ENCODE measurements around the gene VMP1. TPM values are rescaled to one million over a fixed set of nuclear protein-coding genes. Genes with fewer than 3 reads are reported as not detected.
"Not testable (repeated sequence)": the region's sequence is repeated elsewhere in the genome, so short reads cannot be mapped to it uniquely, and the experiment has no call there.

The VMP1 gene
- polyA plus RNA-seq, 4 donors: 62.1 to 178 (median 97.2) TPM

GRCh38 chr17:59814276-59814675 is 106.8 kb downstream of the VMP1 start:
- Histone ChIP-seq H3K36me3 (ENCODE audit: control insufficient read depth in 3 of 3, insufficient read depth in 2 of 3, low read depth in 1 of 3, low read length in 3 of 3) (peaks cover 2 to 35% (median 3%) of the 10 kb centered on the region in 3 donors), H3K4me3 (ENCODE audit: low read depth in 1 of 3, low read length in 3 of 3) (no peak overlapping the region), H3K4me1 (ENCODE audit: control insufficient read depth in 3 of 3, insufficient read depth in 2 of 3, low read depth in 1 of 3, low read length in 2 of 3) (peaks cover 0 to 10% (median 0%) of the 10 kb centered on the region in 3 donors), H3K27me3 (ENCODE audit: control insufficient read depth in 3 of 3, insufficient read depth in 3 of 3, low read length in 3 of 3) (no peaks in the 10 kb centered on the region), H3K9me3 (ENCODE audit: control insufficient read depth in 2 of 2, insufficient read depth in 1 of 2, low read depth in 1 of 2, low read length in 1 of 2) (no peaks in the 10 kb centered on the region), H3K27ac (ENCODE audit: low read depth in 1 of 3, low read length in 2 of 3) (peak overlapping the region in 2 of 3 donors; percentile 49)
- 38 to 64% (median 41%) methylated on average over 1 of the region's 1 CpG for WGBS, 3 donors
- FAIRE-seq (no peak), DNase-seq (peak; percentile 56 to 86)

GRCh38 chr17:59814685-59815084 is 107.2 kb downstream of the VMP1 start:
- FAIRE-seq: no peak
- Histone ChIP-seq H3K4me3 (ENCODE audit: low read depth in 1 of 3, low read length in 3 of 3) (no peak overlapping the region), H3K27ac (ENCODE audit: low read depth in 1 of 3, low read length in 2 of 3) (peak overlapping the region in 2 of 3 donors; percentile 49), H3K9me3 (ENCODE audit: control insufficient read depth in 2 of 2, insufficient read depth in 1 of 2, low read depth in 1 of 2, low read length in 1 of 2) (no peaks in the 10 kb centered on the region), H3K4me1 (ENCODE audit: control insufficient read depth in 3 of 3, insufficient read depth in 2 of 3, low read depth in 1 of 3, low read length in 2 of 3) (peaks cover 0 to 10% (median 0%) of the 10 kb centered on the region in 3 donors), H3K27me3 (ENCODE audit: control insufficient read depth in 3 of 3, insufficient read depth in 3 of 3, low read length in 3 of 3) (no peaks in the 10 kb centered on the region), H3K36me3 (ENCODE audit: control insufficient read depth in 3 of 3, insufficient read depth in 2 of 3, low read depth in 1 of 3, low read length in 3 of 3) (peaks cover 2 to 34% (median 3%) of the 10 kb centered on the region in 3 donors)
- no peak for DNase-seq
- 71 to 83% (median 81%) methylated on average over 3 of the region's 3 CpGs for WGBS, 3 donors

- Histone ChIP-seq H3K4me3 (ENCODE audit: low read depth in 1 of 3, low read length in 3 of 3) (no peak overlapping the region), H3K36me3 (ENCODE audit: control insufficient read depth in 3 of 3, insufficient read depth in 2 of 3, low read depth in 1 of 3, low read length in 3 of 3) (peaks cover 0 to 32% (median 5%) of the 10 kb centered on the region in 3 donors), H3K4me1 (ENCODE audit: control insufficient read depth in 3 of 3, insufficient read depth in 2 of 3, low read depth in 1 of 3, low read length in 2 of 3) (peaks cover 0 to 10% (median 0%) of the 10 kb centered on the region in 3 donors), H3K27ac (ENCODE audit: low read depth in 1 of 3, low read length in 2 of 3) (no peak overlapping the region), H3K9me3 (ENCODE audit: control insufficient read depth in 2 of 2, insufficient read depth in 1 of 2, low read depth in 1 of 2, low read length in 1 of 2) (no peaks in the 10 kb centered on the region), H3K27me3 (ENCODE audit: control insufficient read depth in 3 of 3, insufficient read depth in 3 of 3, low read length in 3 of 3) (no peaks in the 10 kb centered on the region)
- DNase-seq: no peak
- FAIRE-seq: no peak
- 63 to 95% (median 81%) methylated on average over 1 of the region's 1 CpG for WGBS, 3 donors
Observed at GRCh38 chr17:59815965-59816364, 108.5 kb downstream of the VMP1 start.

GRCh38 chr17:59825533-59826322 is 118.3 kb downstream of the VMP1 start:
- no peak overlapping the region for H3K4me3 ChIP-seq (ENCODE audit: low read depth in 1 of 3, low read length in 3 of 3)
- no peaks in the 10 kb centered on the region for H3K9me3 ChIP-seq (ENCODE audit: control insufficient read depth in 2 of 2, insufficient read depth in 1 of 2, low read depth in 1 of 2, low read length in 1 of 2)
- FAIRE-seq (no peak), DNase-seq (no peak)
- WGBS, 3 donors: 52 to 65% (median 53%) methylated on average over 5 of the region's 5 CpGs
- H3K27me3 ChIP-seq (ENCODE audit: control insufficient read depth in 3 of 3, insufficient read depth in 3 of 3, low read length in 3 of 3): no peaks in the 10 kb centered on the region
- H3K4me1 ChIP-seq (ENCODE audit: control insufficient read depth in 3 of 3, insufficient read depth in 2 of 3, low read depth in 1 of 3, low read length in 2 of 3): peaks cover 0 to 29% (median 9%) of the 10 kb centered on the region in 3 donors
- peak overlapping the region in 1 of 3 donors; percentile 64 for H3K27ac ChIP-seq (ENCODE audit: low read depth in 1 of 3, low read length in 2 of 3)
- H3K36me3 ChIP-seq (ENCODE audit: control insufficient read depth in 3 of 3, insufficient read depth in 2 of 3, low read depth in 1 of 3, low read length in 3 of 3): peaks cover 0 to 16% (median 0%) of the 10 kb centered on the region in 3 donors

- Histone ChIP-seq H3K4me1 (ENCODE audit: control insufficient read depth in 3 of 3, insufficient read depth in 2 of 3, low read depth in 1 of 3, low read length in 2 of 3) (peaks cover 2 to 41% (median 14%) of the 10 kb centered on the region in 3 donors), H3K27ac (ENCODE audit: low read depth in 1 of 3, low read length in 2 of 3) (peak overlapping the region; percentile 73 to 98 (median 94)), H3K4me3 (ENCODE audit: low read depth in 1 of 3, low read length in 3 of 3) (peak overlapping the region in 1 of 3 donors; percentile 15), H3K9me3 (ENCODE audit: control insufficient read depth in 2 of 2, insufficient read depth in 1 of 2, low read depth in 1 of 2, low read length in 1 of 2) (no peaks in the 10 kb centered on the region), H3K36me3 (ENCODE audit: control insufficient read depth in 3 of 3, insufficient read depth in 2 of 3, low read depth in 1 of 3, low read length in 3 of 3) (peaks cover 0 to 13% (median 0%) of the 10 kb centered on the region in 3 donors), H3K27me3 (ENCODE audit: control insufficient read depth in 3 of 3, insufficient read depth in 3 of 3, low read length in 3 of 3) (no peaks in the 10 kb centered on the region)
- DNase-seq (no peak), FAIRE-seq (no peak)
- WGBS, 3 donors: 81 to 82% (median 81%) methylated on average over 4 of the region's 4 CpGs
Observed at GRCh38 chr17:59826706-59827453, 119.4 kb downstream of the VMP1 start.

GRCh38 chr17:59827721-59828477 is 120.4 kb downstream of the VMP1 start:
- WGBS, 3 donors: 26 to 52% (median 33%) methylated on average over 5 of the region's 5 CpGs

GRCh38 chr17:59828478-59828760 is 121.0 kb downstream of the VMP1 start:
- FAIRE-seq: no peak
- WGBS, 3 donors: 7 to 43% (median 17%) methylated on average over 2 of the region's 2 CpGs
- H3K27ac ChIP-seq (ENCODE audit: low read depth in 1 of 3, low read length in 2 of 3): peak overlapping the region; percentile 73 to 98 (median 94)
- peaks cover 0 to 8% (median 0%) of the 10 kb centered on the region in 3 donors for H3K36me3 ChIP-seq (ENCODE audit: control insufficient read depth in 3 of 3, insufficient read depth in 2 of 3, low read depth in 1 of 3, low read length in 3 of 3)
- peak overlapping the region in 1 of 3 donors; percentile 15 for H3K4me3 ChIP-seq (ENCODE audit: low read depth in 1 of 3, low read length in 3 of 3)
- no peaks in the 10 kb centered on the region for H3K9me3 ChIP-seq (ENCODE audit: control insufficient read depth in 2 of 2, insufficient read depth in 1 of 2, low read depth in 1 of 2, low read length in 1 of 2)
- no peaks in the 10 kb centered on the region for H3K27me3 ChIP-seq (ENCODE audit: control insufficient read depth in 3 of 3, insufficient read depth in 3 of 3, low read length in 3 of 3)
- DNase-seq: no peak
- peaks cover 2 to 50% (median 14%) of the 10 kb centered on the region in 3 donors for H3K4me1 ChIP-seq (ENCODE audit: control insufficient read depth in 3 of 3, insufficient read depth in 2 of 3, low read depth in 1 of 3, low read length in 2 of 3)

More at GRCh38 chr17:59827721-59828477, 120.4 kb downstream of the VMP1 start:
- Histone ChIP-seq H3K36me3 (ENCODE audit: control insufficient read depth in 3 of 3, insufficient read depth in 2 of 3, low read depth in 1 of 3, low read length in 3 of 3) (peaks cover 0 to 11% (median 0%) of the 10 kb centered on the region in 3 donors), H3K27ac (ENCODE audit: low read depth in 1 of 3, low read length in 2 of 3) (peak overlapping the region; percentile 73 to 98 (median 94)), H3K4me1 (ENCODE audit: control insufficient read depth in 3 of 3, insufficient read depth in 2 of 3, low read depth in 1 of 3, low read length in 2 of 3) (peaks cover 2 to 46% (median 14%) of the 10 kb centered on the region in 3 donors), H3K4me3 (ENCODE audit: low read depth in 1 of 3, low read length in 3 of 3) (peak overlapping the region in 1 of 3 donors; percentile 15), H3K9me3 (ENCODE audit: control insufficient read depth in 2 of 2, insufficient read depth in 1 of 2, low read depth in 1 of 2, low read length in 1 of 2) (no peaks in the 10 kb centered on the region), H3K27me3 (ENCODE audit: control insufficient read depth in 3 of 3, insufficient read depth in 3 of 3, low read length in 3 of 3) (no peaks in the 10 kb centered on the region)
- FAIRE-seq: no peak
- DNase-seq: peak; percentile 61 to 78

- FAIRE-seq: not testable (repeated sequence)
Observed at GRCh38 chr17:59828819-59829216, 121.4 kb downstream of the VMP1 start.

More at GRCh38 chr17:59828819-59829216, 121.4 kb downstream of the VMP1 start:
- H3K27me3 ChIP-seq (ENCODE audit: control insufficient read depth in 3 of 3, insufficient read depth in 3 of 3, low read length in 3 of 3); DNase-seq; H3K9me3 ChIP-seq (ENCODE audit: control insufficient read depth in 2 of 2, insufficient read depth in 1 of 2, low read depth in 1 of 2, low read length in 1 of 2); H3K36me3 ChIP-seq (ENCODE audit: control insufficient read depth in 3 of 3, insufficient read depth in 2 of 3, low read depth in 1 of 3, low read length in 3 of 3): not testable (repeated sequence)
- WGBS, 3 donors: 2 to 32% (median 15%) methylated on average over 7 of the region's 7 CpGs
- peak overlapping the region; percentile 73 to 98 (median 94) for H3K27ac ChIP-seq (ENCODE audit: low read depth in 1 of 3, low read length in 2 of 3)
- peaks cover 2 to 50% (median 14%) of the 10 kb centered on the region in 3 donors for H3K4me1 ChIP-seq (ENCODE audit: control insufficient read depth in 3 of 3, insufficient read depth in 2 of 3, low read depth in 1 of 3, low read length in 2 of 3)
- H3K4me3 ChIP-seq (ENCODE audit: low read depth in 1 of 3, low read length in 3 of 3): peak overlapping the region in 1 of 3 donors; percentile 15
